Endometrium (tissue), 2 donors: Measurements from ENCODE around the gene C3orf70.

ENCODE experiments used
- FAIRE-seq: peaks from 2 replicates; lab custom pipeline; 2012; peaks lifted over from hg19 to GRCh38; lab: Jason Lieb, UNC
- donor health status: control.
- donor health status: control.

The C3orf70 gene, protein sequence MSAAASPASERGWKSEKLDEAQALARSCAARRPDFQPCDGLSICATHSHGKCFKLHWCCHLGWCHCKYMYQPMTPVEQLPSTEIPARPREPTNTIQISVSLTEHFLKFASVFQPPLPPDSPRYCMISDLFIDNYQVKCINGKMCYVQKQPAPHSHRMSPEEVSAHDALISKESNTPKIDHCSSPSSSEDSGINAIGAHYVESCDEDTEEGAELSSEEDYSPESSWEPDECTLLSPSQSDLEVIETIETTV

DNA sequence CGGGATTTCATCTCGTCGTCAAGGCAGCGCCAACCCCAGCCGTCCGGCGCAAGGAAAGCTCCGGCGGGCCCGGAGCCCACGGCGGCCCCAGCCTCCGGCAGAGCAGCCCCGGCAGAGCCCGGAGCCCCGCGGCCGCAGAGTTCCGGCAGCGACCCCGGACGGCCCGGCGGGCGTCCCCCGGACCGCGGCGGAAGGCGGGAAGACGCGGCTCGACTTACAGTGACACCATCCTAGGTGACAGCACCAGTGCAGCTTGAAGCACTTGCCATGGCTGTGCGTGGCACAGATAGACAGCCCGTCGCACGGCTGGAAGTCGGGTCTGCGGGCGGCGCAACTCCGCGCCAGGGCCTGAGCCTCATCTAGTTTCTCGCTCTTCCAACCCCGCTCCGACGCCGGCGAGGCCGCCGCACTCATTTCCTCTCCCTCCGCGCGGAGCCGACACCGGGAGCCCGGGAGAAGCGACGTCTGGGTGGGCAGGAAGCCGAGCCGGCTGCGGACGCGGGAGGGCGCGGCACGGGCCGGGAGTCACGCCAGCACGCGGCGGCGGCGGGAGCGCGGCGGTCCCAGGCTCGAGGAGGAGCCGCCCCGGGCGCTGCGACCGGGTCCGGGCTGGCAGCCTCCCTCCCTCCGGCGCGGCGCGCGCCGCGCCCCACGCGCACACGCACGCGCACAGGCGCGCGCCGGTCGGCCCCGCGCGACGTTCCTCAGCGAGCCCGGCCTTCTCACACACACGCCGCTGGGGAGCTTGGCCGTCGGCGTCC is at the start of gene C3orf70:
Gene C3orf70, minus strand, starts transcription at position 651 of the 761 bp plus-strand sequence. Its CDS starts 237 bp downstream, at position 414.
- no peak for FAIRE-seq

DNA sequence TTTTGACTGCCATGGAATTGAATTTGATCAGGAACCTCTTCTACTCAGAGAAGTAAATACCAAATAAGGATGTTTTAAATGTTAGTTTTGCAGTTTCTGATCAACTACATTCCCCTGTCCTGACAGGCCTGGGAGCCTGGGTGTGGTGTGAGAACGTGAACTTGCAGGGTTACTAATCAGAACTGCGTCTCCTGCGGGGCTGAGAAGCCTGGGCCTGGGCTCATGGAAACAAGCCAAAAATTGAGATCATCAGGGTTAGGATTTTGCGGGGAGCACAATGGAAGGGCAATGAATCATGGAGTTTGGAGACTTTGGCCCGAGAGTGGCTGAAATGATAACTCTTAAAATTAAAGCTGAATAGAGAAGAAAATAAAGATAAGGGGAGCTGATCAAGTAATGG is 47.8 kb upstream of the C3orf70 start:
- no peak for FAIRE-seq

DNA sequence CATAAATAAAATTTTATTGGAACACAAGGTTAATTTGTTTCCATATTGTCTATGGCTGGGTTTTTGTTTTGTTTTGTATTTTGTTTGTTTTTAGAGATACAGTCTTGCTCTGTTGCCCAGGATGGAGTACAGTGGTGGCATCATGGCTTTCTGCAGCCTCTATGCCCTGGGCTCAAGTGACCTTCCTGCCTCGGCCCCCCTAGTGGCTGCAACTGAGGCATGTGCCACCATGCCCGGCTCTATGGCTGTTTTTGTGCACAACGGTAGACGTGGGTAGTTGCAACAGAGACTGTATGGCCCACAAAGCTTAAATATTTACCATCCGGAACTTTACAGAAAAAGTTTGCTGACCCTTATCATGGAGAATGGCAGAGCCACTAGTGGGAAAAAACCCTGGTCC is 46.8 kb upstream of the C3orf70 start:
- FAIRE-seq, result no peak

DNA sequence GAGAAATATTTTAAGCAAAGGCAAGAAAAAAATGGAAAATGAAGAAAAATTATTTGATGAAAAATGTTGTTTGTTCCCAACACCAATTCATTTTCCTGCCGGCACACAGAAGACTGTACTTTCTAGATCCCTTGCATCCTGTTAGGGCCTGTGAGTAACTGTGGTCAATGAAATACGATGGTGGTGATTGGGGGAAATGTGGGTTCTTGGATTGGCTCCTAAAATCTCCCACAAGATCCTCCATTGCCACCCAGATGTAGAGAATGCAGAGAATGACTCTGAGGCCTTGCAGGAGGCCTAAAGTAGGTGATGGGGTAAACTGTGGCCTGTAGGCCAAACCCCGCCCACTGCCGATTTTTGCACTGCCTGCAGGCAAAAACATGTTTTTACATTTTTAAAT is 46.3 kb upstream of the C3orf70 start:
- FAIRE-seq, result no peak

DNA sequence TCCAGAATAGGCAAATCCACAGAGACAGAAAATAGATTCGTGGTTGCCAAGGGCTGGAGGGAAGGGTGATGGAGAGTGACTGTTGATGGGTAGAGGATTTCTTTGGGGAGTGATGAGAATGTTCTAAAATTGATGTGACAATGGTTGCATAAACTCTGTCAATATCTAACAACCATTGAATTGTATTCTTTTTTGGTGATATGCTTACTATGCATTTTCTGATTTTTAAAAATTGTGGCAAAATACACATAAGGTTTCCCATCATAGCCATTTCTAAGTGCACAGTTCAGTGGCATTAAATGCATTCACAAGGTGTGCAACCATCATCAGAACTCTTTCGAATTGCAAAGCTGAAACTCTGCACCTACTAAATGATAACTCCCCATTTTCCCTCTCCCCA is 44.2 kb upstream of the C3orf70 start:
- no peak for FAIRE-seq

DNA sequence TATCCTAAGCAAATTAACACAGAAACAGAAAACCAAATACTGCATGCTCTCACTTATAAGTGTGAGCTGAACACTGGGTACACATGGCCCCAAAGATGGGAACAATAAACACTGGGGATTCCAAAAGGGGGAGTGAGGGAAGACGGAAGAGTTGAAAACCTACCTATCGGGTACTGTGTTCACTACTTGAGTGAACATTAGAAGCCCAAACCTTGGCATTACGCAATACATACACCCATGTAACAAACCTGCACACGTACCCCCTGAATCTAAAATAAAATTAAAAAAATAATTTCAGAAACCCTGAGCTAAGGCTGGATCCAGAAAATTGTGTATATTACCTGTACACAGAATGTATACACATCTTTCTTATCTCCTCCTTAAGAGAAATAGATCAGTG is 42.8 kb upstream of the C3orf70 start:
- no peak for FAIRE-seq

DNA sequence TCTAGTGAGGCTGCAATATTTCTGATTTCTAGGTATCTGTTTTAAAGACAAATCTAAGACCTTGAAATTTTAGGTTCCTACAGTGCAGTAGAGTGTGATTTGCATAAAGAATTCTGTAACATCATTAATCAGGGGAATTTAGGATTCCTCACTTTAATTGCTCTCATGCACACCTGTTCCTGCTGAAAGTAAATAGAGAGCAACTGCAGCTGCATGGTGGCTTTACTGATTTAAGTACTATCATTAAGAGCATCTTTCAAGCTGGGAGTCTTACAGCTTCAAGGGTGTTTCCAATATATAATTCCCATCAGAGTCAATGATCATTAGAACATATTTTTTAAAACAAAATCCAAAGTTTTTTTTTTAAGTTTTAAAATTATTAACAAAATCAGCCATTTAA is 36.0 kb upstream of the C3orf70 start:
- FAIRE-seq, result no peak

DNA sequence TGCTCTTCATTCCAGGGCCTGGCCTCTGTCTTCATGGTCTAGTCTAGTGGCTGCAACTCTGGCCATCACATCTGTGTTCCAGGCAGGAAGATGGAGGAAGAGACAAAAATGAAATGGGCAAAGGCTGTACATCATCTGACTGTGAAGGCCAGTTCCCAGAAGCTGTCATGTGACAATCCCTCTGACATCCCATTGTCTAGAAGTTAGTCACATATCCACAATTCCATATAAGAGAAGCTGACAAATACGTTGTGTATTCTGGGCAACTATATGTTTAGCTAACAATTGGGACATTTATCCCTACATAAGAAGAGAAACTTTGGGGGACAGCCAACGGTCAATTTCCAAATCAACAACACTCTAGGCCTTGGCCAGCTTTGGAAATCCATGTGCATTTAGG is 34.5 kb upstream of the C3orf70 start:
- no peak for FAIRE-seq

DNA sequence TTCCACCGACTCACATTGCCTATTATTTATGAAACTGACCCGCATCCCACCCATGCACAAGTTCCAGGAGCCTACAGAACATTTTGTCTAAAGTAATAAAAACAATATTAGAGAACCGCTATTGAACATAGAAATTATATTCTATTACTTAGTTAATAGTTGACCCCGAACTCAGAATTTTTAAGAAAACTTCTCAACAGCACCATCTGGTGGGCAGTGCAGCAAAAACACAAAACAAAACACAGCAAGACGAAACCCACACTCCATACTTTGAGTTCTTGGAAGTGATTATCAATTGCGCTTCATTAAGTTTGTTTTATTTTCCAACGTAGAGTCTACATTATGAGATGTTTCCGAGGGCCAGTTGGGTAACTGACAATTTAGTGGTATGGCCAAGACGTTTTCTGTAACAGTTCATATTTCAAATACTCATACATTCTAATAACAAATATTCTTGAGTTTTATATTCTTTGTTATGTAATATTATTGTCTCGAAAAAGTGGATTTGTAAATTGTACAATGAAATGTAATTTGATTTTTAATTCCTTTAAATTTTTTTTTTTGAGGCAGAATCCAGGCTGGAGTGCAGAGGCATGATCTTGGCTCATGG is 24.0 kb upstream of the C3orf70 start:
- FAIRE-seq, result peak; percentile 83

DNA sequence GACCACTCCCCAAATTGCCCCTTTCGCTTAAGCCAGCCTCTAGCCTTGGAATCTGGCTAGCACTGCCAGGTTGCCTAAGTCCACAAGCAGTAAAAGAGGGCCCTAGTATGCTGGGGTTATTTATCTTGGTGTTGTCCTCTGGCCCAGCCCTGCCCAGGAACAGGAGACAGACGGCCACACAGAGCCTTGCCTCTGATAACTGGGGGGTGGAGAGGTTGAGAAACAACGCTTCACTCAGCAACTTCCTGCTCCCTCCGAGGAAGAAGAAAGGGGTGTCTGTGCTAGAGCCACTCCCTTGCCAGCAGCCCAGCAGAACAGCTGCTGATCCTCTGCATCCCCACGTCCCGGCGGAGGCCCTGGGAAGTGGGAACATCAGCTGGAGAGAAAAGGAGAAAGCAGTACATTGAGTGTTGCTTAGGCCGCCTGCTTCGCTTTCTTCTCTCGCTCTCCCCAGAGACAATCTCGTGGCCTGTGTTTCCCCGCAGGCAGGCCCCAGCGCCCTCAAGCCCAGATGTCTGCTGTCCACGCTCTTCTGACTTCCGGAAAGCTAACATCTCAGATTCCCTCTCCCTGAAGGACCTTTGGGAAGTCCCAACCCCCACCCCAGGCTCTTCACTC is 22.6 kb upstream of the C3orf70 start:
- FAIRE-seq, result no peak

DNA sequence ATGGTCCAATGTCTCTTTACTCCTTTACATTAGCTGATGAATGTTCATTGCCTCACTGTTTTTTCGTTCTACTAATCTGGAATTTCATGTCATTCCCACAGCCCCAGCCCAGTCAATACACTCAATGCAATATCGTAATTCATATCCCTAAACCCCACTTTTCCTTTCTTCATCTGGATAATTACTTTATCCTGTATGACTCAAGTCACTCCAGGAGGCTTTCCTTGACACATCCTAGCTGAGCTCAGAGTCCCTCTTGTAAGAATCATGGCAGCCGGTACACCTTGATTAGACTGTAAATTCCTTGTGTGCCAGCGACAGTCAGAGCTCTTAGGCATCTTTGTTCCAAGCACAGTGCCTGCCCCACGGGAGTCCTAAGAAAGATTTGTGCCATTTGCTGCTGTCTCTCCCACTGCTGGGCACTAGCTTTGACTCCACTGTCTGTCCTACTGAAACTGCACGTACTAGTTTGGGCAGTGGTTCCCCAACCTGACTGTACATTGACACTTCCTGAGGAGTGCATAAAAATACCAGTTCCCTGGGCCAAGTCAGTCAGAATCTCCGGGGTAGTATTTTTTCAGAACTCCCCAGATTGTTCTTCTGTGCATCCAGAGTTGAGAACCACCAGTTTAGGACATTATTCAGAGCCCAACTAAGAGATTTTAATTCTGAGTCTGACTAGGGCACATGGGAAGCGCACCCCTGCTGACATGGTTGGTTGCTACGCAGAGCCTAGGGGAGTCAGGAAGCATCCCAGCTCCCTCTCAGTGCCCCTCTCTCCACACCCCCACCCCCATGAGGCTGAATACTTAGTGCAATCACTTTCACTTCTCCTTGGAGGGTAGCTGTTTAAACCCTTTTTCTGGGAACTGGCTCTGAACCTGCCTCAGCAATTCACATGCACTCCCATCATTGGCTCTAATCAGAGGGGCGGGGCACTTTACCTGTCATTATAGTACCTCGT is 19.5 kb upstream of the C3orf70 start:
- no peak for FAIRE-seq

DNA sequence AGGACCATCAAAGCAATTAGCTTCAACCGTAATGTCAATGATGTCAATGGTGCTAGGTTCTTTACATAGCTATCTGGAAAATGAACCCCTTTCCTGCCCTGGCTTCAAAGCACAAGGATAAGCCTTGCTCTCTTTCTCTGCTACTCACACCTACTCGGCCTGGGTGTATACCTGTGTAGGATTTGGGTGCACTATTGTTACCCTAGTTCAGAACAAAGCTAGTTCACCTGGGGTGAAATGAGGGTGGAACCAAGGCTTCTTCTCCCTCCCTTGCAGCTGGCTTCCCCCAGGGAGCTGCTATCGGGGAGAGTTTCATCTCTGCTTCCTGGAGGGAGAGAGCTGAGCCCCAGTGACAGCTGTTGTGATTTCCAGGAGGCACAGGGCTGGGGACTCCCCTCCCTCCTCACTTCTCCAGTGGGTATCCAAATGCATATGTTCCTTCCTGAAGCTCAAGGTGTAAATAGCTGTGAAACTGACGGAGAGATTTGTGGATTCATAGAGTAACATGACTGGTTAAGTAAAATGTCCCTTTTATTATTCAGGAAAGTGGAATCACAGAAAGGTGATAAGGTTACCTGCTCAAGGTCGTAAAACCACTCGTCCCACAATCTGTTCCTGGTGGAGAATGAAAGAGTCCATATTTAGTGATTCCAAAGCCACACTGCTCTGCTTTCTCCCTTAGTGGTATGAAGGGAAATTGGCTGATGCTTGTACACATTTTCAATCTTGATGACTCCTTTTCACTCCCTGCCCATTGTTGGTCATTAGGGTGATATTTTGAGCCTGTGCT is 11.8 kb upstream of the C3orf70 start:
- FAIRE-seq, result no peak

DNA sequence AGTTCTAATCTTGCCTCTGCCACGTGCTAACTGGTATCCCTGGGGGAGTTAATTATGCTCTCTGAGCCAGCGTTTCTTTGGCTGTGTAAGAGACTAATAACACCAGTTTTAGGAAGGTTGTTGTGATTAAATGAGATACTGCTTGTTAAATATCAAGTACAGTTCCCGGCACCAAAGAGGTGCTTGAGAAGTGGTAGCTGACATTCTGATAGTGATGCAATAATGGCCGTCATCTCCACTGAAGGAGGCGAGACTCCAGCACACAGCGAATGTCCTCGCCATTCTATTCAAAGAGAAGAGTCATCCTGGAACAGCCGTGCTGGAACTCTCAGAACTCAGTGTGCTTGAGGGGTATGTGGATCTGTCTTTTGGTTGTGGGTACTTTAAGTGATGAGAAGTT is 9.8 kb upstream of the C3orf70 start:
- no peak for FAIRE-seq

DNA sequence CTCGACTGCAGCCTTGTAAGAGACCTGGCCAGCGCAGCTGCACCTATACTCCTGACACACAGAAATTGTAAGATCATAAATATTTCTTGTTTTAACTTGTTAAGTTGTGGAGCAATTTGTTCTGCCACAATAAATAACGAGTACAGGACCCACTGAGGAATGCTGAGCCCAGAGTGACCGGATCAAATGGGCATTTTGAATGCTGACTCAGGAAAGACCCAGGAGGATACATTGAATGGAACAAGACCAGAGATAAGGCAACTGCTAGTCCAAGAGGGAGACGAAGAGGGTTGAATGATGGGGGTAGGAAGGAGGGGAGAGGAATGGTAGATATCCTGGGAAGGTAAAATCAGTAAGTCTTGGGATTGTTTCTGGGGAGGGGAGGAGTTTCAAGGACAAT is 8.9 kb upstream of the C3orf70 start:
- FAIRE-seq, result no peak

DNA sequence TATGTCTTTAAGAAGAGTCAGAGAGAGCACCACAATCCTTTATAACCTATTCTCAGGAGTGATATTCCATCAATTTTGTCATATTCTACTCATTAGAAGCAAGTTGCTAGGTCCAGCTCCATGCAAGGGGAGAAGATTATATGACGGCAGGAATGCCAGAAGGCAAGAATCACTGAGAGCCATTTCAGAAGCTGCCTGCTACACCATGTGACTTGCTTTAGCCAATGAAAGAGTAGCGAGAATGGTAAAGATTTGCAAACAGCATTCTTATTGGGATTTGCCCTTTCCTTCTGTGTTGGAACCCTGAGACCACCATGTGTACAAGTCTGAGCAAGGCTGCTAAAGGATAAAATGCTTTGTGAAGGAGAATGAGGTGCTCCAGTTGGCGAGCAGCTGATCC is 4.5 kb upstream of the C3orf70 start:
- FAIRE-seq, result no peak

DNA sequence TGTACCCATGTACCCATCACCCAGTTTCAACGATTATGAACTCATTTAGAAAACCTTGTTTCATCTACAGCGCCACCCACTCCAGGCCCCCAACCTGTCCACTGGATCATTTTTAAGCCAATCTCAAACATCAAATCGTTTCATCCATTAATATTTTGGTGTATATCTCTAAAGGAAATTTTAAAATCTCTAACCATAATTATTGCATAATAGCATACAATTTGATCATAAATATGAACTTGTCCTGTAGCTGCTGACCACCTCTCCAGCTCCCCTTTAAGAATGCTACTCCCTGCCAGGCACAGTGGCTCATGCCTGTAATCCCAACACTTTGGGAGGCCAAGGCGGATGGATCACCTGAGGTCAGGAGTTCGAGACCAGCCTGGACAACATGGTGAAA is 2.8 kb upstream of the C3orf70 start:
- FAIRE-seq, result no peak

DNA sequence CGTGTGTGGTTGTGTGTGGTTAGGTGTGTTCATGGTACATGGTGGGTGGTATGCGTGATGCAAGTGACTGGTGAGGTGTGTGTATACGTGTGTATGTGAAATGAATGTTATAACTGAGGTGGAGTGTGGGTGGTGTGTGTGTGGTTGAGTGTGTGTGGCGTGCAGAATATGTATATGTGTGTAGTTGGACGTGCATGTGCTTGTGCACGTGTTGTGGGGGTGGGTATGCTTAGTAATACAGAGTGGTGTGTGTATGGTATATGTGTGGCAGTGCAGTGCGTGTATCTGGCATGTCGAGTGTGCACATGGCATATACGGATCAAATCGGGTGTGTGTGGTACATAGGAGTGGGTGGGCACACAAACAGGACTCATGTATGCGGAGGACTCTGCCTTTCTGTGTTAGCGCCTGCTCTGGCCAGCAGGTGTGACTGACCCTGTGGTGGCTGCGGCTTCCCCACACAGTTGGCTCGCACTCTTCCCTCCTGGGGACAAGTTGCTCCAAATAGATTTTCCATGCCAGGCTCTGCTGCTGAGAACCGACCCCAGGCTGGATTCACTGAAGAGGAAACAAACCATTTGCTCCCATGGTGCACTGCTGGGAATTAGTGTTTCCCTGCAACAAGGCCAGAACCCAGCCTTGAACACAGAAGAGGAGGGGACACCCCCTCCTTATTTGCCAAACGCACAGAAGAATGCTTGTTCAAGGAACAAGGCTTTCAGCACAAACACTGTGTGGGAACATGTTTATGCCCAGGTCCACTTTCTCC is 1.2 kb upstream of the C3orf70 start:
- no peak for FAIRE-seq

DNA sequence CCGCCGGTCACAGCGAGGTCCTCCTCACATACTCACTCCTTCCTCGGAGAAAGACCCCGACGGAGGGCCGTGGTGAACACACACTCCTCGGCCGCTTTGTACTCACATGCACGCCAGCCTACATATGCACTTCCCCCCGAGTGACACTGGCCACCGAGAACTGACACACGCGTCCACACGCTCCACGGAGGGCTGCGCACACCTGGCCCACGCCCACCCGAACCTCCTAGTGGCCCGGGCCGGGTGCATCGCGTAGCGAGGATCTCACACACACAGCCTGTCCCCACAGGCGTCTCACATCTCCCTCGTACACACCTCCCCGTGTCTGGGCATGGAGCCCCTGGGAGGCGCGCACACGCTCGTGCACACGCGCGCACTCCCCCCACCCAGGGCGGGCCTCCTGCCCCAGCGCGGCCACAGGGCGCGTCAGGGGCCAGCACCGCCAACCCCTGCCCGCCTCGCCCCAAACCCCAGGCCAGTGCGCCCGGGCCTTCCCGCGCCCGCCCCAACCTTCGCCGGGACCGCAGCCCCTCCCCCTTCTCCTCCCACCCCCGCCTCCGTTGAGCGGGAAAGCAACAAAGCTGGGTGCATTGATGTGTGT is 411 bp upstream of the C3orf70 start:
- FAIRE-seq, result no peak

DNA sequence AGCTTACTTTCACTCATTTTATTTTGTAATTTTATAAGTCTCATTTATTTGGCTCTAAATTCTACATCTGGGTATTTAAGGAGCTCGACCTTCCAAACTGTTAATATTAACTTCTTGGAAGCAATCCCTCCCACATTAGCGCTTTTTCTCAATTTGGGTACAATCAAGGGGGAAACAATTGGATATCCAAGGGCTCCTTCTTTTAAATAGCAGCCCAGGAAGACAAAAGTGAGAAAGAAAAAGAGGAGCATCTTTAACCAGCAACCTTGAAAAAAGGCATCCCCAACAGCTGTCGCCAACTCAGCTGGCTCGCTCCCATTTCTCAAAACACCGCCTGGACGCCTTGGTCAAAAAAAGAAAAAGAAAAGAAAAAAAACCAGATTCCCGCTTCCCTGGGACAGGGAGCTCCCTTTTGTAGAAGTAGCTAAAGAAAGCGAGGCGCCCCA is 873 bp downstream of the C3orf70 start:
- FAIRE-seq, result no peak
